Measurements from ENCODE around the gene STRIP2.
"Not testable (repeated sequence)": the region's sequence is repeated elsewhere in the genome, so short reads cannot be mapped to it uniquely, and the experiment has no call there.

The STRIP2 gene

GRCh38 chr7:129469930-129470329 lies 35.7 kb downstream of the STRIP2 start:
- H2BK120ac ChIP-seq (ENCODE audit: low read depth, low read length): no peak overlapping the region
- H3K27me3 ChIP-seq (ENCODE audit: insufficient read depth, low read length, poor library complexity): no peaks in the 10 kb centered on the region
- H3K9ac ChIP-seq (ENCODE audit: low read length): no peak overlapping the region
- H4K8ac ChIP-seq (ENCODE audit: low read depth, low read length): no peak overlapping the region
- no peak overlapping the region for H2BK5ac ChIP-seq (ENCODE audit: low read length)
- H3K4me1 ChIP-seq (ENCODE audit: control insufficient read depth, low read depth, low read length): no peaks in the 10 kb centered on the region
- no peak overlapping the region for H3K56ac ChIP-seq (ENCODE audit: low read length)
- no peak for DNase-seq
- H3K23ac ChIP-seq (ENCODE audit: low read length): no peak overlapping the region
- H3K36me3 ChIP-seq (ENCODE audit: control insufficient read depth, insufficient read depth, low read length): no peaks in the 10 kb centered on the region
- no peak overlapping the region for H3K27ac ChIP-seq (ENCODE audit: low read depth, low read length)
- H3K79me2 ChIP-seq (ENCODE audit: control insufficient read depth, insufficient read depth, low read length): no peaks in the 10 kb centered on the region
- H3K18ac ChIP-seq (ENCODE audit: low read length): no peak overlapping the region
- H4K5ac ChIP-seq (ENCODE audit: low read length): no peak overlapping the region
- no peak overlapping the region for H2AK5ac ChIP-seq (ENCODE audit: low read length)
- no peak overlapping the region for H2BK15ac ChIP-seq (replicated peaks; ENCODE audit: low read depth)
- no peaks in the 10 kb centered on the region for H3K79me1 ChIP-seq (ENCODE audit: low read length)
- no peak overlapping the region for H3K4me3 ChIP-seq (ENCODE audit: low read length)
- no peak overlapping the region for H3K4ac ChIP-seq (ENCODE audit: low read depth, low read length)
- H3K4me2 ChIP-seq (ENCODE audit: low read length): no peak overlapping the region

GRCh38 chr7:129470411-129470810 lies 36.2 kb downstream of the STRIP2 start:
- no CpG with 5 or more reads among the region's 1 CpG for WGBS (ENCODE audit: extremely low coverage, insufficient coverage, low lambda C conversion rate)
- Histone ChIP-seq H3K4me3 (ENCODE audit: low read length) (no peak overlapping the region), H3K23ac (ENCODE audit: low read length) (no peak overlapping the region), H3K27me3 (ENCODE audit: insufficient read depth, low read length, poor library complexity) (no peaks in the 10 kb centered on the region), H2AK5ac (ENCODE audit: low read length) (no peak overlapping the region), H3K79me2 (ENCODE audit: control insufficient read depth, insufficient read depth, low read length) (no peaks in the 10 kb centered on the region), H3K4ac (ENCODE audit: low read depth, low read length) (no peak overlapping the region), H4K8ac (ENCODE audit: low read depth, low read length) (no peak overlapping the region), H2BK5ac (ENCODE audit: low read length) (no peak overlapping the region), H3K4me2 (ENCODE audit: low read length) (no peak overlapping the region), H2BK15ac (replicated peaks; ENCODE audit: low read depth) (no peak overlapping the region), H2BK120ac (ENCODE audit: low read depth, low read length) (no peak overlapping the region), H3K36me3 (ENCODE audit: control insufficient read depth, insufficient read depth, low read length) (no peaks in the 10 kb centered on the region), H3K4me1 (ENCODE audit: control insufficient read depth, low read depth, low read length) (no peaks in the 10 kb centered on the region), H3K9ac (ENCODE audit: low read length) (no peak overlapping the region), H3K79me1 (ENCODE audit: low read length) (no peaks in the 10 kb centered on the region), H3K27ac (ENCODE audit: low read depth, low read length) (no peak overlapping the region), H3K56ac (ENCODE audit: low read length) (no peak overlapping the region), H4K5ac (ENCODE audit: low read length) (no peak overlapping the region), H3K18ac (ENCODE audit: low read length) (no peak overlapping the region)
- no peak for DNase-seq

- no peak overlapping the region for H3K23ac ChIP-seq (ENCODE audit: low read length)
- H2BK15ac ChIP-seq (replicated peaks; ENCODE audit: low read depth): no peak overlapping the region
- no peak overlapping the region for H2BK5ac ChIP-seq (ENCODE audit: low read length)
- no peak overlapping the region for H4K5ac ChIP-seq (ENCODE audit: low read length)
- DNase-seq: no peak
- no peak overlapping the region for H3K18ac ChIP-seq (ENCODE audit: low read length)
- no peaks in the 10 kb centered on the region for H3K27me3 ChIP-seq (ENCODE audit: insufficient read depth, low read length, poor library complexity)
- H3K9ac ChIP-seq (ENCODE audit: low read length): no peak overlapping the region
- no peaks in the 10 kb centered on the region for H3K79me1 ChIP-seq (ENCODE audit: low read length)
- no peak overlapping the region for H3K56ac ChIP-seq (ENCODE audit: low read length)
- H3K4ac ChIP-seq (ENCODE audit: low read depth, low read length): no peak overlapping the region
- H2BK120ac ChIP-seq (ENCODE audit: low read depth, low read length): no peak overlapping the region
- no peak overlapping the region for H3K4me2 ChIP-seq (ENCODE audit: low read length)
- no peaks in the 10 kb centered on the region for H3K4me1 ChIP-seq (ENCODE audit: control insufficient read depth, low read depth, low read length)
- no peak overlapping the region for H2AK5ac ChIP-seq (ENCODE audit: low read length)
- H4K8ac ChIP-seq (ENCODE audit: low read depth, low read length): no peak overlapping the region
- H3K79me2 ChIP-seq (ENCODE audit: control insufficient read depth, insufficient read depth, low read length): no peaks in the 10 kb centered on the region
- no peaks in the 10 kb centered on the region for H3K36me3 ChIP-seq (ENCODE audit: control insufficient read depth, insufficient read depth, low read length)
- H3K4me3 ChIP-seq (ENCODE audit: low read length): no peak overlapping the region
- no peak overlapping the region for H3K27ac ChIP-seq (ENCODE audit: low read depth, low read length)
Measured at GRCh38 chr7:129471402-129471827, 37.2 kb downstream of the STRIP2 start.

GRCh38 chr7:129475931-129476330 lies 41.7 kb downstream of the STRIP2 start:
- DNase-seq; H2BK5ac ChIP-seq (ENCODE audit: low read length); H3K79me2 ChIP-seq (ENCODE audit: control insufficient read depth, insufficient read depth, low read length); H3K4me3 ChIP-seq (ENCODE audit: low read length); H2AK5ac ChIP-seq (ENCODE audit: low read length); H3K18ac ChIP-seq (ENCODE audit: low read length); H2BK120ac ChIP-seq (ENCODE audit: low read depth, low read length); H3K4ac ChIP-seq (ENCODE audit: low read depth, low read length); H3K56ac ChIP-seq (ENCODE audit: low read length); H3K36me3 ChIP-seq (ENCODE audit: control insufficient read depth, insufficient read depth, low read length); H3K79me1 ChIP-seq (ENCODE audit: low read length); H3K27ac ChIP-seq (ENCODE audit: low read depth, low read length); H3K9ac ChIP-seq (ENCODE audit: low read length); H4K8ac ChIP-seq (ENCODE audit: low read depth, low read length); H3K23ac ChIP-seq (ENCODE audit: low read length); H3K4me2 ChIP-seq (ENCODE audit: low read length); H4K5ac ChIP-seq (ENCODE audit: low read length); H3K27me3 ChIP-seq (ENCODE audit: insufficient read depth, low read length, poor library complexity); H2BK15ac ChIP-seq (replicated peaks; ENCODE audit: low read depth); H3K4me1 ChIP-seq (ENCODE audit: control insufficient read depth, low read depth, low read length): not testable (repeated sequence)
- no CpG with 5 or more reads among the region's 27 CpGs for WGBS (ENCODE audit: extremely low coverage, insufficient coverage, low lambda C conversion rate)

GRCh38 chr7:129476398-129476797 lies 42.2 kb downstream of the STRIP2 start:
- not testable (repeated sequence) for H3K4me3 ChIP-seq (ENCODE audit: low read length); H4K5ac ChIP-seq (ENCODE audit: low read length); H3K56ac ChIP-seq (ENCODE audit: low read length); H3K4me1 ChIP-seq (ENCODE audit: control insufficient read depth, low read depth, low read length); H2AK5ac ChIP-seq (ENCODE audit: low read length); H3K4me2 ChIP-seq (ENCODE audit: low read length); H3K4ac ChIP-seq (ENCODE audit: low read depth, low read length); H2BK5ac ChIP-seq (ENCODE audit: low read length); H3K27me3 ChIP-seq (ENCODE audit: insufficient read depth, low read length, poor library complexity); H3K27ac ChIP-seq (ENCODE audit: low read depth, low read length); H2BK15ac ChIP-seq (replicated peaks; ENCODE audit: low read depth); H3K9ac ChIP-seq (ENCODE audit: low read length); H4K8ac ChIP-seq (ENCODE audit: low read depth, low read length); H3K18ac ChIP-seq (ENCODE audit: low read length); H3K79me1 ChIP-seq (ENCODE audit: low read length); H3K23ac ChIP-seq (ENCODE audit: low read length); H2BK120ac ChIP-seq (ENCODE audit: low read depth, low read length); H3K79me2 ChIP-seq (ENCODE audit: control insufficient read depth, insufficient read depth, low read length); DNase-seq; H3K36me3 ChIP-seq (ENCODE audit: control insufficient read depth, insufficient read depth, low read length)
- no CpG with 5 or more reads among the region's 27 CpGs for WGBS (ENCODE audit: extremely low coverage, insufficient coverage, low lambda C conversion rate)

- Histone ChIP-seq H4K8ac (ENCODE audit: low read depth, low read length) (no peak overlapping the region), H3K23ac (ENCODE audit: low read length) (no peak overlapping the region), H3K4ac (ENCODE audit: low read depth, low read length) (no peak overlapping the region), H3K4me1 (ENCODE audit: control insufficient read depth, low read depth, low read length) (no peaks in the 10 kb centered on the region), H3K27me3 (ENCODE audit: insufficient read depth, low read length, poor library complexity) (no peaks in the 10 kb centered on the region), H3K4me2 (ENCODE audit: low read length) (no peak overlapping the region), H2AK5ac (ENCODE audit: low read length) (no peak overlapping the region), H2BK120ac (ENCODE audit: low read depth, low read length) (no peak overlapping the region), H2BK5ac (ENCODE audit: low read length) (no peak overlapping the region), H3K9ac (ENCODE audit: low read length) (no peak overlapping the region), H4K5ac (ENCODE audit: low read length) (no peak overlapping the region), H3K27ac (ENCODE audit: low read depth, low read length) (no peak overlapping the region), H3K18ac (ENCODE audit: low read length) (no peak overlapping the region), H3K4me3 (ENCODE audit: low read length) (no peak overlapping the region), H3K79me2 (ENCODE audit: control insufficient read depth, insufficient read depth, low read length) (no peaks in the 10 kb centered on the region), H3K36me3 (ENCODE audit: control insufficient read depth, insufficient read depth, low read length) (no peaks in the 10 kb centered on the region), H3K56ac (ENCODE audit: low read length) (no peak overlapping the region), H2BK15ac (replicated peaks; ENCODE audit: low read depth) (no peak overlapping the region), H3K79me1 (ENCODE audit: low read length) (no peaks in the 10 kb centered on the region)
- WGBS (ENCODE audit: extremely low coverage, insufficient coverage, low lambda C conversion rate): no CpG with 5 or more reads among the region's 1 CpG
- DNase-seq: no peak
Measured at GRCh38 chr7:129479831-129480230, 45.6 kb downstream of the STRIP2 start.

Data from mesendoderm (in vitro differentiated cells).